OCI-LY1 (cell line): Measurements from ENCODE around the gene CRYL1.

Source experiments
- H2AFZ ChIP-seq: fragments of 200-600 bp; sonication (generic), shearing (Covaris generic); 2 replicates; pipeline ENCODE4 v1.6.0; 2014; ENCODE audit warnings: antibody characterized with exemption, mild to moderate bottlenecking, low read length
- H3F3A ChIP-seq: fragments of 200-600 bp; sonication (generic), shearing (Covaris generic); 2 replicates; pipeline ENCODE4 v1.6.0; 2014; ENCODE audit warnings: mild to moderate bottlenecking, antibody characterized with exemption, low read length, moderate library complexity; ENCODE audit not compliant: insufficient read depth
- H3K27ac ChIP-seq: fragments of 200-600 bp; sonication (generic); 2 replicates; pipeline ENCODE4 v1.5.1; 2014; ENCODE audit warnings: low read length, mixed run types, mild to moderate bottlenecking, low read depth; ENCODE audit not compliant: poor library complexity, severe bottlenecking
- H3K27me3 ChIP-seq: fragments of 200-600 bp; sonication (generic); 2 replicates; pipeline ENCODE4 v1.6.0; 2014; ENCODE audit warnings: antibody characterized with exemption, mild to moderate bottlenecking, low read length, moderate library complexity; ENCODE audit not compliant: insufficient read depth
- H3K36me3 ChIP-seq: fragments of 200-600 bp; sonication (generic); 2 replicates; pipeline ENCODE4 v1.6.1; 2014; ENCODE audit warnings: mild to moderate bottlenecking, antibody characterized with exemption, low read length, moderate library complexity, mixed read lengths; ENCODE audit not compliant: insufficient read depth
- H3K4me1 ChIP-seq: fragments of 200-600 bp; sonication (generic); 2 replicates; pipeline ENCODE4 v1.5.1; 2014; ENCODE audit warnings: mild to moderate bottlenecking, low read length, moderate library complexity; ENCODE audit not compliant: insufficient read depth, severe bottlenecking
- H3K4me2 ChIP-seq: fragments of 200-600 bp; sonication (generic), shearing (Covaris generic); 2 replicates; pipeline ENCODE4 v1.6.1; 2014; ENCODE audit warnings: low read length
- H3K4me3 ChIP-seq: fragments of 200-600 bp; sonication (generic); 2 replicates; pipeline ENCODE4 v1.5.1; 2014; ENCODE audit warnings: low read length, low read depth, mild to moderate bottlenecking, mixed read lengths; ENCODE audit not compliant: poor library complexity, severe bottlenecking
- H3K79me2 ChIP-seq: fragments of 200-600 bp; shearing (Covaris generic); 2 replicates; pipeline ENCODE4 v1.6.1; 2016; ENCODE audit warnings: mixed run types, low read length, mixed read lengths; ENCODE audit not compliant: insufficient read depth
- H3K9ac ChIP-seq: fragments of 200-600 bp; sonication (generic), shearing (Covaris generic); 2 replicates; pipeline ENCODE4 v1.6.1; 2014; ENCODE audit warnings: mild to moderate bottlenecking, low read length, mixed read lengths
- H3K9me2 ChIP-seq: fragments of 200-600 bp; sonication (generic), shearing (Covaris generic); 2 replicates; pipeline ENCODE4 v1.6.1; 2014; ENCODE audit warnings: low read depth, mild to moderate bottlenecking, low read length, mixed read lengths
- H3K9me3 ChIP-seq: fragments of 200-600 bp; shearing (Covaris generic); 2 replicates; pipeline ENCODE4 v1.6.1; 2014; ENCODE audit warnings: low read length, mixed read lengths
- H4K20me1 ChIP-seq: fragments of 200-600 bp; sonication (generic), shearing (Covaris generic); 2 replicates; pipeline ENCODE4 v1.6.0; 2016; ENCODE audit warnings: mild to moderate bottlenecking, low read length; ENCODE audit not compliant: insufficient read depth
- CTCF ChIP-seq: fragments of 200-600 bp; sonication (generic), shearing (Covaris generic); IDR thresholded peaks from 2 replicates; pipeline ENCODE4 v1.5.1; 2017; ENCODE audit warnings: mild to moderate bottlenecking, antibody characterized with exemption, low read length, moderate library complexity, mixed read lengths
- EZH2 ChIP-seq: fragments of 200-600 bp; sonication (generic), shearing (Covaris generic); IDR thresholded peaks from 2 replicates; pipeline ENCODE4 v1.8.0; 2017; ENCODE audit warnings: borderline replicate concordance, mixed run types, mild to moderate bottlenecking, antibody characterized with exemption, low read length, moderate library complexity, mixed read lengths

Gene CRYL1

GRCh38 chr13:20398459-20398858, 127.2 kb downstream of the CRYL1 start:
- no peaks in the 10 kb centered on the region for H3K4me1 ChIP-seq
- no peak overlapping the region for H3K4me2 ChIP-seq
- no peaks in the 10 kb centered on the region for H3K9me3 ChIP-seq
- H4K20me1 ChIP-seq = no peaks in the 10 kb centered on the region
- no peaks in the 10 kb centered on the region for H3K9me2 ChIP-seq
- H3K4me3 ChIP-seq = no peak overlapping the region
- H3K27ac ChIP-seq = no peak overlapping the region
- TF ChIP-seq EZH2 (no peak), CTCF (no peak)
- no peaks in the 10 kb centered on the region for H3K27me3 ChIP-seq
- H3K36me3 ChIP-seq = no peaks in the 10 kb centered on the region
- no peak overlapping the region for H2AFZ ChIP-seq
- no peaks in the 10 kb centered on the region for H3K79me2 ChIP-seq
- H3K9ac ChIP-seq = no peak overlapping the region
- H3F3A ChIP-seq = no peaks in the 10 kb centered on the region

- Histone ChIP-seq H3F3A (no peaks in the 10 kb centered on the region), H3K36me3 (no peaks in the 10 kb centered on the region), H3K27ac (no peak overlapping the region), H4K20me1 (no peaks in the 10 kb centered on the region), H3K4me2 (no peak overlapping the region), H3K27me3 (no peaks in the 10 kb centered on the region), H3K9ac (no peak overlapping the region), H3K4me1 (no peaks in the 10 kb centered on the region), H2AFZ (no peak overlapping the region), H3K9me3 (no peaks in the 10 kb centered on the region), H3K9me2 (no peaks in the 10 kb centered on the region), H3K4me3 (no peak overlapping the region), H3K79me2 (no peaks in the 10 kb centered on the region)
- no peak for TF ChIP-seq EZH2
- TF ChIP-seq CTCF = no peak
Observed at GRCh38 chr13:20397896-20398295, 127.8 kb downstream of the CRYL1 start.

- no peaks in the 10 kb centered on the region for H3K9me3 ChIP-seq
- H3F3A ChIP-seq = no peaks in the 10 kb centered on the region
- H2AFZ ChIP-seq = no peak overlapping the region
- no peak overlapping the region for H3K4me2 ChIP-seq
- H3K79me2 ChIP-seq = no peaks in the 10 kb centered on the region
- H3K4me1 ChIP-seq = no peaks in the 10 kb centered on the region
- H3K27ac ChIP-seq = no peak overlapping the region
- no peaks in the 10 kb centered on the region for H3K36me3 ChIP-seq
- H3K9me2 ChIP-seq = no peaks in the 10 kb centered on the region
- no peaks in the 10 kb centered on the region for H4K20me1 ChIP-seq
- H3K27me3 ChIP-seq = no peaks in the 10 kb centered on the region
- no peak overlapping the region for H3K9ac ChIP-seq
- TF ChIP-seq CTCF (no peak), EZH2 (no peak)
- no peak overlapping the region for H3K4me3 ChIP-seq
Observed at GRCh38 chr13:20395061-20395916, 130.4 kb downstream of the CRYL1 start.
